Measurements from ENCODE around the gene CLEC16A.
"Not testable (repeated sequence)": the region's sequence is repeated elsewhere in the genome, so short reads cannot be mapped to it uniquely, and the experiment has no call there.

The CLEC16A gene

DNA sequence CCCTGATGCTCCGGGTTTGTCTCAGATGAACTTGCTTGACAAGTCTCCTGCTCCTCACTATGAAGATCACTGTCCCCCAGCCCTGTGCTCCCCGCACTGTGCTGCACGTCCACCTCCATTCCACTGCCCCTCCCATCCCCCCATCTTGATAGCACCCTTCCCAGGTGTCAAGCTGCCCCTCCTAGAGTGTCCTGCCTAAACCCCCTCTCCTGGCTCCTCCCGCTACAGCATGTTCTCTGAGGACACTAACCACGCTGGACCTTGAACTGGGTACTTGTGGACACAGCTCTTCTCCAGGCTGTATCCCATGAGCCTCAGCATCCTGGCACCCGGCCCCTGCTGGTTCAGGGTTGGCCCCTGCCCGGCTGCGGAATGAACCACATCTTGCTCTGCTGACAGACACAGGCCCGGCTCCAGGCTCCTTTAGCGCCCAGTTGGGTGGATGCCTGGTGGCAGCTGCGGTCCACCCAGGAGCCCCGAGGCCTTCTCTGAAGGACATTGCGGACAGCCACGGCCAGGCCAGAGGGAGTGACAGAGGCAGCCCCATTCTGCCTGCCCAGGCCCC, 20.6 kb upstream of the CLEC16A start:
- DNase-seq, result no peak

DNA sequence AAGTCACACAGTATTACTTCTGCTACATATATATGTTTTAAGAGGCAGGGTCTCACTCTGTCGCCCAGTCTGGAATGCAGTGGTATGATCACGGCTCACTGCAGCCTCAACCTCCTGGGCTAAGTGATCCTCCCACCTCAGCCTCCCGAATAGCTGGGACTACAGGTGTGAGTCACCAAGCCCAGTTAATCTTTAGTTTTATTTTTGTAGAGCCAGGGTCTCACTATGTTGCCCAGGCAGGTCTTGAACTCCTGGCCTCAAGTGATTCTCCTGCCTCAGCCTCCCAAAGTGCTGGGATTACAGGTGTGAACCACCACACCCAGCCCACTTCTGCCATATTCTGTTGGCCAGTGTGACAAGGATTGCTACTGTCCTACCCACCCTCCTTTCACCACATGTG, 19.1 kb upstream of the CLEC16A start:
- DNase-seq, result not testable (repeated sequence)

DNA sequence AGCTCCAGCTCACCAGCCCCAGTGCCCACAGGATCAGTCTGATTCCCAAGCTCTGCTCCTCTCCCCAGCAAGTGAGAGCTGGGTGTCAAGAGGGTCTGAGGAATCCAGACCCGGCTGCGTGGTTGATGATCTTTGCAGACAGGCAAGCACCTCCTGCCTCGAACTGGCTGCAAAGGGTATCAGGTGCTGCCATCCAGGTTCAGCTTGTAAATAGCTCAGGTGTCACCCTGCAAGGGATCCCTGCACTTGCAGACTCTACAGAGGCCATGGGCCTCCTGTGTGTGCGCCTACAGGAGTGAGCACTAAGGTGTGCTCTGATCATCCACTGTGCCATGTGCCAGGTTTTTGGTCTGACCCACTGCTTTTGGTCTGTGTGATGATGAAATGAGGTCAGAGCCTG, 18.3 kb upstream of the CLEC16A start:
- DNase-seq, result no peak

DNA sequence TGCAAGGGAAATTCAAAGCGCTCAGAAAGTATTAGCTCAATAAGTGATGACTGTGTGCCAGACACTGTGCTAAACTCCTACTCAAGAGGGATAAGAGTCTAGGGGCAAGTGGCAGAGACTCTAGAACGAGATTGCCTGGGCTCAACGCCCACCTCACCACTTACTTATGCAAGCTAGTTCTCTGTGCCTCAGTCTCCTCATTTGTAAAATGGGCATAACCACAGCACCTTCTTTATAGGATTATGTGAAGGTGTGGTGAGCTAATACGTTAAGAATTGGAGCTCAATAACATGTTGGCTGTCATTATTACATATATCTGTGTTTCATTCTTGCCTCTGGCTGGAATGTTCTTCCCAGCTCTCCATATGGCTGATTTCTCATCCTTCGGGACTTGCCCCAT, 17.5 kb upstream of the CLEC16A start:
- no peak for DNase-seq

DNA sequence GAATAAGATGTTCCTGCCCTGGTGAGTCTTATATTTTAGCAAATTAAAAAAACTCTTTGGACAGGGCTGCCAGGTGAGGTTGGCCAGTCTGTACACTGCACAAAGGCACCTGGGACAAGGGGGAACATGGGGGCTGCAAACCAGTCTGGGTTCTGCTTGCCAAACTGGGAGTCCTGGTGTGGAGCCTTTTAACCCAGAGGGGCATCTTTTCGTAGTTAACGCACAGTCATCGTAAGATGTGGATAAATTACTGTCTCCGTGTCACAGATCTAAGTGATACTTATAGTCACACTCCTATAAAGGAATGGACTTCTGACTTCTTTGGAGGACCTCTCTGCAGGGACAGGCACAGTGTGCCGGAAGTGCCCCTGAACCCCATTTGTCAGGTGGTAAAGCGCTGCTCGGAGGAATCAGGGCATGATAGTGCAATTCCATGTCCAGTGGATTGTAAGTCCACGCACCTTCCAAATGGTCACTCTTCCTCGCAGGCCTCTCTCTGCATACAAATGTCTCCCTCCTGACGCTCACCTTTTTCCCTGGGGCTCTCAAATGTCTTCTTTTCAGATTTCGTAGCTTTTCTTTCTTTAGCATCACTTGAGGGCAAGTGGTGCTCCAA, 16.8 kb upstream of the CLEC16A start:
- no peak for DNase-seq

DNA sequence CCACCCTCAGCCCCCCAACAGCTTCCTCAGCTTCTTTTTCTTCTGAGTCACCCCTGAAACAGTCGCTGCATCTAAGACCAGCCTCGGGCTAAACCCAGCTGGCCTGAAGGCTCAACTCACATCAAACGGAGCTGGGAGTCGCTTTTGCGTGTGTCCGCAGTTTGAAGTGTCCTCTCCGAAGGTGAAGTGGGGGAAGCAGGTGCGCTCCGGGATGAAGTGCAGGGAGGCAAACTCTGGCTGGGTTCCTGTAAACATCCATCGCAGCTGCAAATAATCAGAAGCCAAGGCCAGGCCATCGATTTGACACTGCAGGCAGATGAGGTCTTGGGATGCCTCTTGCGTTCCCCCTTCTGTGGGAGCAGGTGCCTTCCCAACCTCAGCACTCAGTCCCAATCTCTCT, 15.3 kb upstream of the CLEC16A start:
- not testable (repeated sequence) for DNase-seq

DNA sequence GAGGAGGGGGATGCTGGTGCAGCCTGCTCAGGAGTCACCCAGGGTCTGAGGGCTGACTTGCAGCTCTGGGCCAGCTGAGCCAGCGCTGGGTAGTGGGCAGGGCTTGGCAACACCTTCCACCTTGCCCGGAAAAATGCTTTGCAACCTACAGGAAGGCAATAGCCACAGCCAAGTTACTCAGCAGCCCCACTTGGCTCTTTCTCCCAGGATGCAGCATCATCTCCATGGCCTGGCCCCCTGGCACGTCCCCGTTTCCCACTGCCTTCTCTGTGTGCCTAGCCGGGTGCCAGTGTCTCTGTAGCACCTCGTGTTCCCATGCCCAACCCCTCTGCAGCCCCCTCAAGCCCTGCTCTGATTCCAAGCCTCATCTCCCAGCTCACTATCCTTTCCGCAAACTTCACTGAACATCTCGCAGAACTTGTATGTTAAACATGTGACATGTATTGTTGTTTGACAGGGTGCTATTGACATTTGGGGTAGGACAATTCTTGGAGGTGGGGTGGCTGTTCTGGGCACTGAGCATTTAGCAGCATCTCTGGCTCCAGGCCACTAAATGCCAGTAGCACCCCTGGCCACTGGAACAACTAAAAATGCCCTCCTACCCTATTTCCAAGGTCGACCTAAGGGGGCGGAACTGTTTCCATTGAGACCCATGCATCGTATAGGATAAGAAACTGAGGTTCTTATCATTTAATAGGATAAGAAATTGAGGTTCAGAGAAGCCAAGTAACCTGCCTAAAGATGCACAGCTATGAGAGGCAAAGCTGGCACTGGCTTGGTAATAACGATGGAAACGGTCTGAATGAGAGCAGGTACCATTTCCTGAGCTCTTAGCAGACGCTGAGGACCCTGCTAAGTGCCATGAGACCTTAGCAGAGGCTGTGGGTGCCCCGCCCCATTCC, 14.3 kb upstream of the CLEC16A start:
- no peak for DNase-seq

DNA sequence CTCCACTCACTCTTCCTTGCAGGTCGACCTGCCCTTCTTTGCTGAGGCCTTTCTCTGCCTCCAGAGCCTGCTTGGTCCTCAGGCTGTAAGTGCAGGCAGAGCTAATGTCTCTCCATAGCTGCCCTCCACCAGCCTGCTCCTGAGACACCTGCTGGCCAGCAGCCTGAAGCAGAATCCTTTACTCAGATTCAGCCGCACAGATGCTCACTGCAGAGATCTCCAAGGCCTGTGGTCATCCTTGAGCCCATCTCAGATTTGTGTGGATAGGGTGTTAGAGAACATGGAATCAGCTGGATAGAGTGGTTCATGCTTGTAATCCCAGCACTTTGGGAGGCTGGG, 13.6 kb upstream of the CLEC16A start:
- DNase-seq, result no peak

DNA sequence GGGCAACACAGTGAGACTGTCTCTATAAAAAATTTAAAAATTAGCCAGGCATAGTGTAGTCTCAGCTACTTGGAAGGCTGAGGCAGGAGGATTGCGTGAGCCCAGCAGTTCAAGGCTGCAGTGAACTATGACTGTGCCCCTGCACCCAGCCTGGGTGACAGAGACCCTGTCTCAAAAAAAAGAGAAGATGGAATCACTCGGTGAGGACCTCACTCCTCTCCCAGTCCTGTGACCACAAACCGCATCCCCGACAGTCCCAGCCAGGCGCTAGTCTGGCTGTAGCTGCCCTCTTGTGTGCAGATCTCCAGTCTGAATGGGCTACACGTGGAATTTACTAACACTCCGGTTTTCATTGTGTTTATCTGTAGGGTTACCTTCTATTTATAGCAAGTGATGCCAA, 13.2 kb upstream of the CLEC16A start:
- no peak for DNase-seq

DNA sequence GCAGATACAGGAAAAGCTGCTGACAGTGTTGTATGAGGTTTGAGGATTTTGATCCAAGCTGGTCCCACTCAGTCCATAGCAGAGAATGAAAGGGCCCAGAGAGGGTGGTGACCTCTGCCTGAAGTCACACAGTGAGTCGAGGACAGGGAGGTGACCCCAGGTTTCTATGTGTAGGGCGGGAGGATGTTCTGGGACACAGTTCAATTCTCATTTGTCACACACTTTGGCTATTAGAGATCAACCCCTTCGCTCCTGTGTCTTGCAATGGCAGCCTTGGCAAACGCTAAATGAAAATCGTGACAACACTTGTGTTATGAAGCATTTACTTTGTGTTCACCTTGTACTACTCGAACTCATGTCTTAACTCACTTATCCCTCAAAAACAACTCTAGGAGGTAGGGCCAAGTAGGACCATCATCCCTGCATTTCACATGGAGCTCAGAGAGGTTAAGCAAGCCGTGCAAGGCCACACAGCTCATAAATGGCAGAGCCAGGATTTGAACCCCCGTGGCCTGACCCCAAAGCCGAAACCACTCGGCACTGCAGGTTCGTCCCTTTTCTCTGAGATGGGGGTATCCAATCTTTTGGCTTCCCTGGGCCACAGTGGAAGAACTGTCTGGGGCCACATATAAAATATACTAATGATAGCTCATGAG, 12.3 kb upstream of the CLEC16A start:
- DNase-seq, result no peak

DNA sequence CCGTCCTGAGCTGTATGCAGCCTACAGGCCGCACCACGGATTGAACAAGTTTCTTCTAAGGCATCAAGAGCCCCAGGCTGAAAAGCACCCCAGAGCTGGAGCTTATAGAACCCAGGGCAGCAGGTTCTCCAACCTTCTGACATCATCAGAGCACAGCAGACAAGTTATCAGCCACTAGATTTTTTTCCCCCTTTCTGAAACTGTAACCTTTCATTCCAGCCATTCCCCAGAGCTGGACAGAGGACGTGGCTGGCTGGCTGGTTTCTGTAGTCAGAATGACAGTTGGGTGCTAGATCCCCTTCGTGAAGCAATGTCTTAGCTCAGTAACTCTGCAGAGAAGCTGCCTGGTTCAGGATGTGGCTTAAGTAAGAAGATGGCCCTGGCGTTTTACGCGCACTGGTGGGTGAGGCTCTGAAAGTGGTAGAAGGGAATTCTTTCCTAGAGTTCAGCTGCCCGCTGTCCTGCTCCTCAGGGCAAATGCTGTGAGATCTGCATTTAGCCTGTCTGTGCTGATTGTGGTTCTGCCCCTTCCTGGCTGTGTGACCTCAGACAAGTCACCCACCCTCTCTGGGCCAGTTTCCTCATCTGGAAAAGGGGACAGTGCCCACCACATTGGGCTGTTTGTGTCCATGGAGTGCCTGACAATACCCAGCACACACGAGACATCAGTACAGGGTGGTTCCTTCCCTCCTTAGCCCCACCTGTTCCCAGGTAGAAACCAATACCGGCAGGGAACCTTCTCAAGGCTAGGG, 11.2 kb upstream of the CLEC16A start:
- DNase-seq, result no peak

DNA sequence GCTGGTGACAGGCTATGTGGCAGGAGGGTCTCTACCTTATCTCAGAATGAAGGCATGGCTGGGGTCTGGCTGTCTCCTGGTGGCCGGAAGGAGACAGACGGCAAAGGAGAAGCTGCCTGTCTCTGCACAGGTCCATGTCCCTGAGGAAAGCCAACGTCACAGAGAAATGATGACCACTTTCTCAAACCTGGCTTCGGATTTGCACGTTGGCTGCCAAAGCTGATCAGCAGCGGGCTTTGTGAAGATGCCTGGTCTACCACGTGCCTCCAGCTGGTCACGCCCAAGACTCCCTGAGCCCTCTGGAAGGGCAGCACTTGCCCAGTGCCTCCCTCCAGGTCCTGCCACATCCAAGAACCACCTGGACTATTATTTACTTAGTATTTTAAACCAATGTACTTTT, 10.5 kb upstream of the CLEC16A start:
- DNase-seq, result no peak

DNA sequence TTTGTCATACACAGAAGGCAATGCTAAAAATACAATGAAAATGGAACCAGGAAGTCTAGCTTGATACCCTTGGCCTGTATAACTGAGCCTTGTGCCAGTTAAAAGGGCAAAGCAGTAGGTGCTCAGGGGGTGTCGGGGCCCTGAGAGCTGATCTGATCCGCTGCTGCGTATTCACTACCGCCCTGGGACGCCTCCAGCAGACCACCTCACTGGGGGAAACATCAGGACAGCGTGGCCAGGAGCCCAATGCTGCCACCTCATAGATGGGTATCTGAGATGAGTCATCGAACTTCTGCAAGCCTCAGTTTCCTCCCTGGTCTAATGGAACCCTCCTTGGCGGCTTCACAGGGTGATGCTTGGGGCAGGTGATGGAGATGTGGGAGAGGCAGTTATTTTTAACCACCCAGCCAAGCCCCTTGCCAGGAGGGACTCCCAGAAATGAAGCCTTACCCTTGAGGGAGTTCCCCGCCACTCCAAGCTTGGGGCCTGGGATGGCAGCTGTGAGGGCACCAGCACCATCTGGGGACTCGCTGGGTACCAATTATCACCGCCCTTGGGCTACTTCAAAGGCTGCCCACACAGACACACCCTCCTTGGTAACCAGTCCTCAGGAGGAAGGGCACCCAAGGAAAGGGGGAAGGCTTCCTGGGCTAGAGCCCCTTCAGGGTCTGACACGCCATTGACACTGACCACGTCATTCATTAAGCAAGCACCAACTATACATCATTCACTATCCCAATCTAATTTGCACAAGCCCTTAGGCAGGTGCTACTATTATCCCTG, 9.8 kb upstream of the CLEC16A start:
- DNase-seq, result no peak

DNA sequence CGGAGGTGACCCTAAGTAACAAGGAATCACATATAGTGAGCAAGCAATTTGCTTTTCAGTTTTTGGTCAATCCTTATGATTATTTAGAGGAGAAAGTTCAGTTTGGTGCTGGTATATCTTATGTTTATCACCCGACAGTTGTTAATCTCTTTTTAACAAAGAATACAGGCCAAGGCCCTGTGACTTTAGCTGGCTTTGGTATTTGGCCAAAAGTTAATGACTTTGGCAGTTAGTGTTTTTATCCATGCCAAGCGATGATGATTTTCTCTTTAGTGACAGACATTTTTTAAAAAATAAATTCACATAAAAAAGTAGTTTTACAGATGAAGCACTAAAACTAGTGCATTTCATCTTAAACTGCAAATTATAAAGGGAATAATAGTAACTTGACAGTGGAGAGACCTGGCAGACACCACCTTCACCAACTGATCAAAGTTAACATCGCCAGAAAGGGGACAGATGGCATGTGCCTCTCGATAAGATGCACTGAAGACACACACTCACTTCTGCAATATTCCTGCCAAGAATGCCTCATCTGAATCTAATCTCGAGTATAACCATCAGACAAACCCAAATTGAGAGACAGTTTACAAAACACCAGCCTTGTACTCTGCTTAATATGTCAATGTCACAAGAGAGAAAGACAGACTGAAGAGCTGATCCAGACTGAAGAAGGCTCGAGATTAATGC, 9.0 kb upstream of the CLEC16A start:
- DNase-seq, result no peak

DNA sequence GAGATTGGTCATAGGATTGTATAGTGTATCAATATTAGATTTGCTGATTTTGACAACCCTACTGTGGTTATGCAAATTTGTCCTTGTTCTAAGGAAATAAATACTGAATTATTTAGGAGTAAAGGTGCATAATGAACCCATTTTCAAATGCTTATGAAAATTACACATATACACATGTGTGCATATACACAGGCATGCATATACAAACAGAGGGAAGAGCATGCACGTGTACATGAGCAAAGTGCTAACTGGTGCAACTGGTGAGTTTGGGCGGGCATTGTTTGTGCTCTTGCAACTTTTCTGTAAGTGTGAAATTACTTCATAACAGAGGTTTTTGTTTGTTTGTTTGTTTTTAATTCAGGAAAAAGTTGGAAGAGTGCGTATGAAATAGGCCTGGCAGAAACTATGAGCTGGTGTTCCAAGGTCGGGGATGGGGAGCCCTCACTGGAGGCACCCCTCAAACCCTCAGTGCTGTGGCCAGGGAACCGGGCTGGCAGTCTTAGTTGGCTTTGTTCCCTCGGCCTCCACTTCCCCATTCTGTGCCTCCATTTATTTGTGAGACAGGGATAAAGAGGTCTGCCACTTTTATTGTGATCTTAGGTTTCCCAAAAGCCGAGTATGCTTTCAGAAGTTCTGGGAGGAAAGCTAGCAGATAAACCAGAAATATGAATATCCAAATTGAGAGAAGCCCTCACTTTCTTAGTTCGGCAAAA, 7.9 kb upstream of the CLEC16A start:
- no peak for DNase-seq

DNA sequence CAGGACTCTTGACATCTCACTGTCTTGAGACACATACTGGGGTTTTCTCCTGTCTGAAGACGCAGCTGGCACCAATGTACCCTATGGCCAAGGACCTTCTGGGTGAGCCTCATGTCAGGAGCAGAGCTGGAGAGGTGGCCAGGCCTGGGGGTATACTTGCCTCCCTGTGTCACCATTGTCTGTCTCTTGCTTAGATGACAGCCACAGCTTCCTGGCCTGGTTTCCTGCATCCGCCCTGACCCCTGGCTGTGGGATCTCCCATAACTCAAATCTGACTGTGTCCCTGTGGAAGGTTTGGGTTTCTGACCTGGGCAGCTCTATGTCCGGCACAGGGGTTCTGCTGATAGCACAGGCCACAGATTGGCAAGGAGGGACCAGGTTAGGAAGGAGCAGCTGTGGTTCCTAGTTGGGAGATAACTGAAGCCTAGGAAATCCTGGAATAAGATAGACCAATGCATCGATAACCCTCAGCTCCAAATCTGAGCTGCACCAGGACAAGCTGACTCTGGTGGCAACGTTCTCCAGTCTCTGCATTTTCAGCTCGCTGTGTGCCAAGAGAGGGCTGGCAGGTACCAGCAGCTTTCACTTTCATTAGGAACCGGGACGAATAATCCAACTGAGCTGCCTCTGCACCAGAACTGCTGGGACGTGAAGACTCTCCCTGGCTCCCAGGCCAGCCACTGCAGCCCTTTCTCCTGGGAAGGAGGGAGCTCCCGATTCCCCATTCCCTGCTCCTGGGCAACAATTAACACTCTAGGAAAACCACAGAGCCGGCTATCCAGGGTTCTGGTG, 7.1 kb upstream of the CLEC16A start:
- no peak for DNase-seq

DNA sequence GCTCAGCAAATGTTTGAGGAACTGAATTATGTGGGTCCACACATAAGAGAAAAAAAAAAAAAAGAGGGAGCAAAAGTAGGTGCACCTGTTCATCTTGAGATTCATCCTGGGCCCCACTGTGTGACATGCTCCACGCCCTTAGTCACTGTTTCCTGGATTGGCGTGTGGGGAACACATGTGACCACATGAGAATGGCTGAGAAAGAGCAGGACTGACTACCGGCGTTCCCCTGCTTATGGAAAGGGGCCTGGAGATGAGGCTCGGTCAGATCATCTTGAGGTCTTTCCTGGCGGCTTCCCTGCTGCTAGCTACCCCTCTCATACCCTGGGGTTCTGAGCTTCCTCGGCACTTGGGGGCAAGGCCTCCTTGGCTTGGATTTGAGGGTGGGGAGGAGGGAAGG, 6.0 kb upstream of the CLEC16A start:
- peak; percentile 69 for DNase-seq

DNA sequence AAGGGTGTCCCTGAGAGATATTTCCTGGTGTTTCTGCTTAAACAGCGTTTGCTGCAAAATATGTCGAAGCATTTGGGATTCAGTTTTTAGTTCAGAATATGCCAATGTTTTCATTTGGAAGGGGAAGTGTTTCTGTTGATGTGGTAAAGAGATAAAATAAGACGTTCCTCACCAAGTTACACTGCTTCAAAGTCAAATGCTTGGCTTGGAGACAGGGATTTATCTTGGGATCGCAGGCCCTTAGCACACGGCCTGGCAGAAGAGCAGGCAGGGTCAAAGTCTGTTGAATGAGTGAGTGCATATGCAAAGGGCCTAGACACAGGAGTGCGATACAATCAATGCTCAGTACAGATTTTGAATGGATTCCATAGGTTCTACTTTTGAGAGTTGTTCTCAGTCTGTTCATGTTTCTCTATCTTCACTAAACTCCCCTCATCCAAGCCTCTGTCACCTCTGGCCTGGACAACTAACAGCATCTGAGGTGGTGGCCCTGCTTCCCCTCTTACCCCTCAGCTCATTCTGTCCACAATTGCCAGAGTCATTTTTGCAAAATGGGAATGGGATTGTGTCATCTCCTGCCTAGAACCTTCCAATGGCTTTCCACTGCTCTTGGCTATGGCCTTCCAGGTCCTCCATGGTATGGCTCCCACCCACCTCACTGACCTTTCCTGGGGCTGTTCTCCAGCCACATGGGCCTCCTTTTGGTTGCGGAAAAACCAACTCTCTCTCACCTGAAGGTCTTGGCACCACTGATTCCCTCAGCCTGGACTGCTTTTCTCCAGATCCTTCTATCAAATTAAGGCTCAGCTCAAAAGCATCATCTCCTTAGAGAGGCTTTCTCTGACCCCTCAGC, 5.3 kb upstream of the CLEC16A start:
- DNase-seq, result no peak

DNA sequence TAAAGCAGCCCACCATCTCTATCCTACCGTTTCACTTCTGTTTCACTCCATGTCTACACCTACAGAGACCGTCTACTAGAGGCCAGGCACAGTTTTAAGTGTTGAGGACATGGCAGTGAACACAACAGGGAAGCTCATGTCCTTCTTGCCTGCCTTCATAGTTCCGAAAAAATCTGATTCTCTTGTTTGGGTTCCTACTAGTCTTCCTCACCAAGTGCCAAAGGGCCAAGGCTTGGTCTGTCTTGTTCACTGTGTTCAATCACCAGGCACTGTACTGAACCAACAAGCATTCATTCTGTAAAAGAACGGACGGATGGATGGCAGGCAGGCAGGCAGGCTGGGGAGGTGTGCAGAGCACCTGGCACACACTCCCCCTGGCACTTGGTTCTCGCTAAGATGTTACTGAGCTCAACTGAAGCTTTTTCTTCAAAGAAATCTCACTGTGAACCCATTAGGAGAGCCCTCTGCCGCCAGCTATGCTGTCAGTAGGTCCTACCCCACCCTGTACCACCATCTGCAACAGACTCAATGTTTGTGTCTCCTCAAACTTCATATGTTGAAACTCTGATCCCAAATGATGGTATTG, 4.6 kb upstream of the CLEC16A start:
- no peak for DNase-seq
